ENCODE data around the gene KIF1B. TPM values are rescaled to one million over a fixed set of nuclear protein-coding genes. Genes with fewer than 3 reads are reported as not detected.
"Not testable (repeated sequence)": the region's sequence is repeated elsewhere in the genome, so short reads cannot be mapped to it uniquely, and the experiment has no call there.

Gene KIF1B
- total RNA-seq, 3 donors from 2014 or later: 35.6 to 62.2 (median 48.0) TPM

DNA sequence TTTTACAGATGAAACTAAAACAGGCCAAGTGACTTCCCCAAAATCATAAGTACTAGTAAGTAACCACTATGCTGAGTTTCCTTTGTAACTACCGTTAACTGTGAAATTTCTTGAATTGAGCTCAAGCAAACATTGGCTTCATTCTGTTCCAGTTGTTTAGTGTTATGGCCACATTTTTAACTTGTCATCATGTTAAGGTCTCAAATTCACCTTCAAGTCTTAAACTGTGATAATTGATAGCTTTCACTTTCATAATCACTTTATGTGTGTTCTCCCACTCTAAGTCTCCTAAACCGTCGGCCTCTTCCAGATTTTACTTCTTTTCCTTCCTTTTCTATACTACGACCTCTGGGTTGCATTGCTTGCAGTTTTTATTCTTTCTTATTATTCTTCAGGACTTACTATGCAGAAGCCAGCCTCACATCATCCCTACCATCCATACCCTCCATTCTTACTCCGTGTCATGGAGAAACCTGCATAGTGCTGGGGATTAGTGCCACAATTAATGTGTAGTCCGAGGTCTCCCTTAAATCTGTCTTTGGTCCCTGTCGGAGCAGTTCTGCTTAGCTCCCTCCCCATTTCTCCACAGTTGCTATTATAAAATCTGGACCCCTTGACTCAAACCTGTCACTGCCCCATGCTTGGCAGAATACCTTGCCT, 5.8 kb downstream of the KIF1B start:
- no peak overlapping the region for H3K4me3 ChIP-seq
- no peaks in the 10 kb centered on the region for H3K9me3 ChIP-seq
- peaks cover 22% of the 10 kb centered on the region for H3K4me1 ChIP-seq (ENCODE audit: low read depth)
- intact Hi-C loops (cut with DNase I, micrococcal nuclease): no loop called here
- no peaks in the 10 kb centered on the region for H3K36me3 ChIP-seq (ENCODE audit: low read depth)
- ATAC-seq: no peak
- TF ChIP-seq, protein P1, sequence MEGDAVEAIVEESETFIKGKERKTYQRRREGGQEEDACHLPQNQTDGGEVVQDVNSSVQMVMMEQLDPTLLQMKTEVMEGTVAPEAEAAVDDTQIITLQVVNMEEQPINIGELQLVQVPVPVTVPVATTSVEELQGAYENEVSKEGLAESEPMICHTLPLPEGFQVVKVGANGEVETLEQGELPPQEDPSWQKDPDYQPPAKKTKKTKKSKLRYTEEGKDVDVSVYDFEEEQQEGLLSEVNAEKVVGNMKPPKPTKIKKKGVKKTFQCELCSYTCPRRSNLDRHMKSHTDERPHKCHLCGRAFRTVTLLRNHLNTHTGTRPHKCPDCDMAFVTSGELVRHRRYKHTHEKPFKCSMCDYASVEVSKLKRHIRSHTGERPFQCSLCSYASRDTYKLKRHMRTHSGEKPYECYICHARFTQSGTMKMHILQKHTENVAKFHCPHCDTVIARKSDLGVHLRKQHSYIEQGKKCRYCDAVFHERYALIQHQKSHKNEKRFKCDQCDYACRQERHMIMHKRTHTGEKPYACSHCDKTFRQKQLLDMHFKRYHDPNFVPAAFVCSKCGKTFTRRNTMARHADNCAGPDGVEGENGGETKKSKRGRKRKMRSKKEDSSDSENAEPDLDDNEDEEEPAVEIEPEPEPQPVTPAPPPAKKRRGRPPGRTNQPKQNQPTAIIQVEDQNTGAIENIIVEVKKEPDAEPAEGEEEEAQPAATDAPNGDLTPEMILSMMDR (IDR thresholded peaks at IDR 0.05): no peak
- DNase-seq: no peak

DNA sequence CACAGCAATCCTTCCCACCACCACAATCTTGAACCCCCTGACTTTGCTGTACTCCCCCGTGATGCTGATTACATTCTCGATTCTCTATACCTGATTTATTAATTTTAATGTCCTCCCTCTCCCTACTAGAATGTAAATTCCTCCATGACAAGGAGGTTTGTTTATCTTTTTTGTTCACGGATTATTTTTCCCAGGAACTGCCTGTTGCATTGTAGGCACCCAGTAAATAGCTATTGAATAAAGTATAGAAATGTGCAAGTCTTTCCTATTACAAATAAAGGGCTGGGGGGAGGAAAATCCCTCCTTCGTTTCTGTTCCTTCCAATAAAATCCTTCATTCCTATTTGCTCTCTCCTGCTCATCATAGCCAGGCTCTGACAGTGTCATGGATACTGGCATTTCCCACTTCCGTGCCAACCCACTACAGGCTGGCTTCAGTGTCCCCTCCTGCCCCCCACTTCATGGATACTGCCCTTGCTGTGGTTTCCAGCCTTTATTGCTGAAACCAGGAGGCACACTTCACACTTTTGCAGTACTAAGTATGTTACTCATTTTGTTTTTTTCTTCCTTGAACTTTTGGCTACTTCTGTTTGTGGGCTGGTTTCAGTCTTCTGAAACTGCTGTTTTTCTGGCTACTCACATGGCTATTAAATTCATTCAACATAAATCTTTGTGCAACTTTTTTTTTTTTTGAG, 7.5 kb downstream of the KIF1B start:
- intact Hi-C loops (cut with DNase I, micrococcal nuclease): no loop called here
- Histone ChIP-seq H3K36me3 (ENCODE audit: low read depth) (no peaks in the 10 kb centered on the region), H3K4me3 (no peak overlapping the region), H3K9me3 (no peaks in the 10 kb centered on the region), H3K4me1 (ENCODE audit: low read depth) (peaks cover 12% of the 10 kb centered on the region)
- TF ChIP-seq, protein P1 (IDR thresholded peaks at IDR 0.05): no peak
- DNase-seq (no peak), ATAC-seq (no peak)

GRCh38 chr1:10220200-10220599, 9.8 kb downstream of the KIF1B start:
- TF ChIP-seq, protein P1 (IDR thresholded peaks at IDR 0.05): no peak
- Histone ChIP-seq H3K36me3 (ENCODE audit: low read depth) (no peaks in the 10 kb centered on the region), H3K9me3 (no peaks in the 10 kb centered on the region), H3K4me1 (ENCODE audit: low read depth) (peaks cover 12% of the 10 kb centered on the region), H3K4me3 (no peak overlapping the region)
- intact Hi-C loops (cut with DNase I, micrococcal nuclease): no loop called here
- DNase-seq: no peak
- ATAC-seq: no peak

GRCh38 chr1:10220657-10221056, 10.3 kb downstream of the KIF1B start:
- intact Hi-C loops (cut with DNase I, micrococcal nuclease); H3K9me3 ChIP-seq; ATAC-seq: not testable (repeated sequence)

DNA sequence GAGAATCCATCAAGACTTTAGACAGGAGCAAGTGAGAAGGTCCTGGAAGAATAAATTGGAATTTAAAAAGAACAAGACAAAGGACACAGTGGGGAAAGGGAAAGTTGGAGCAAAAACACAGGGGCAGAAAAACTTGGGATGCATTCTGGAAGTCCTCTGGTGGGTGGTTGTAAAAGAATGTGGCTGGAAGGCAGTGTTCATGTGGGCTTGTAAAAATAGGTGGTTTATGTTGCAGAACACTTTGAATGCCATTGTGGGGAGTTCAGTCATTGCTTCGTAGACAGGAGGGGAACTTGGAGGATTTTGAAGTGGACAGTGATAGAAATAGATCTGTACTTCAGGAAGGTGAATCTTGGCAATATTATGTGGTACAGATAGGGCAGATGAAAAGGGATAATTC, 15.2 kb downstream of the KIF1B start:
- Histone ChIP-seq H3K4me1 (ENCODE audit: low read depth) (no peaks in the 10 kb centered on the region), H3K4me3 (no peak overlapping the region), H3K36me3 (ENCODE audit: low read depth) (no peaks in the 10 kb centered on the region), H3K9me3 (no peaks in the 10 kb centered on the region)
- ATAC-seq (no peak), DNase-seq (no peak)
- intact Hi-C loops (cut with DNase I, micrococcal nuclease): no loop called here
- TF ChIP-seq, protein P1 (IDR thresholded peaks at IDR 0.05): no peak

More at GRCh38 chr1:10220657-10221056, 10.3 kb downstream of the KIF1B start:
- H3K4me3 ChIP-seq; DNase-seq; H3K36me3 ChIP-seq (ENCODE audit: low read depth): not testable (repeated sequence)
- H3K4me1 ChIP-seq (ENCODE audit: low read depth): peaks cover 12% of the 10 kb centered on the region

DNA sequence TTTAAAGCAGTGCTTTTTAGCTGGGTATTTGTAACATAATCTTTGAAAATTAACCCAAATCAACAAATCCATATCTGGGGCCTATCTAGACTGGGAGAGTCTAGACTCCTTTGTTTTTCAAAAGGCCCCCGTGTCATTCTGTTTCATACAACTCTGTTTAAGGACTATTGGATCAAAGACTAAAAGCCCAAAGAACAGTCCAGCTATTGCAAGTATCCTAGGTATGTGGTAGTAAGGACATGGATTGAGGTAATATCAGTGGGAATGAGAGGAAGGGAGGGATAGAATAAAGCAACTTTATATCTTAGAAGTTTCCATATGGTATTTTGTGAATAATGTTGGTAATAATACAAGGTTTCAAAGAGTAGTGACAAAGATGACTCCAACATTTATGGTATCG, 18.2 kb downstream of the KIF1B start:
- no peak overlapping the region for H3K4me3 ChIP-seq
- H3K4me1 ChIP-seq (ENCODE audit: low read depth): no peaks in the 10 kb centered on the region
- no peaks in the 10 kb centered on the region for H3K36me3 ChIP-seq (ENCODE audit: low read depth)
- TF ChIP-seq, protein P1 (IDR thresholded peaks at IDR 0.05): no peak
- no peaks in the 10 kb centered on the region for H3K9me3 ChIP-seq
- intact Hi-C loops (cut with DNase I, micrococcal nuclease): no loop called here
- ATAC-seq (no peak), DNase-seq (no peak)

All from mucosa of descending colon (tissue), 3 donors.